Mesenchymal stem cell (in vitro differentiated cells and primary cell): ENCODE data around the gene TM7SF3.

Source experiments
- DNase-seq: peaks from one replicate; pipeline ENCODE4 v3.0.0-alpha.2; 2013
- H2AFZ ChIP-seq: one replicate; pipeline ENCODE4 v1.6.1; 2013; ENCODE audit warnings: low read depth, mild to moderate bottlenecking, control low read depth, inconsistent platforms, low read length, moderate library complexity
- H2AK5ac ChIP-seq: 2 replicates; pipeline ENCODE4 v1.6.1; 2013; ENCODE audit warnings: low read length, moderate library complexity, mild to moderate bottlenecking, inconsistent platforms; ENCODE audit not compliant: severe bottlenecking
- H2BK120ac ChIP-seq: one replicate; pipeline ENCODE4 v1.6.1; 2013; ENCODE audit warnings: low read depth, mild to moderate bottlenecking, inconsistent platforms, low read length, moderate library complexity
- H2BK12ac ChIP-seq, 2 experiments: one replicate each; pipeline ENCODE4 v1.6.1; 2013; ENCODE audit warnings: inconsistent platforms in 2 of 2, low read length in 2 of 2, mild to moderate bottlenecking in 2 of 2, moderate library complexity in 2 of 2, control low read depth in 1 of 2
- H2BK15ac ChIP-seq: one replicate; pipeline ENCODE4 v1.6.1; 2013; ENCODE audit warnings: mild to moderate bottlenecking, low read depth, inconsistent platforms; ENCODE audit not compliant: poor library complexity, severe bottlenecking
- H2BK5ac ChIP-seq: 2 replicates; pipeline ENCODE4 v1.6.1; 2013; ENCODE audit warnings: low read depth, mild to moderate bottlenecking, low read length, control low read depth, inconsistent platforms; ENCODE audit not compliant: poor library complexity, severe bottlenecking
- H3K14ac ChIP-seq, 2 experiments: one replicate each; pipeline ENCODE4 v1.6.1; 2013; ENCODE audit warnings: inconsistent platforms in 2 of 2, low read length in 2 of 2, control low read depth in 1 of 2, mild to moderate bottlenecking in 1 of 2, moderate library complexity in 1 of 2
- H3K18ac ChIP-seq, 2 experiments: one replicate each; pipeline ENCODE4 v1.6.1; 2013; ENCODE audit warnings: inconsistent platforms in 2 of 2, low read length in 2 of 2, control low read depth in 1 of 2, low read depth in 1 of 2, mild to moderate bottlenecking in 1 of 2
- H3K23ac ChIP-seq, 2 experiments: one replicate each; pipeline ENCODE4 v1.6.1; 2013; ENCODE audit warnings: inconsistent platforms in 2 of 2, low read length in 2 of 2, mild to moderate bottlenecking in 2 of 2, moderate library complexity in 2 of 2, control low read depth in 1 of 2
- H3K27ac ChIP-seq: 2 replicates; pipeline ENCODE4 v1.5.1; 2013; ENCODE audit warnings: mild to moderate bottlenecking, moderate library complexity, low read length, control low read depth, inconsistent platforms; ENCODE audit not compliant: poor library complexity, severe bottlenecking
- H3K27me3 ChIP-seq, 2 experiments: 2 replicates each; pipeline versions ENCODE4 v1.6.1 to v1.7.0; 2013; ENCODE audit warnings: low read length in 2 of 2, mild to moderate bottlenecking in 2 of 2, moderate library complexity in 2 of 2, control low read depth in 1 of 2, inconsistent platforms in 1 of 2; ENCODE audit not compliant: control insufficient read depth in 1 of 2, insufficient read depth in 1 of 2
- H3K36me3 ChIP-seq, 2 experiments: 2 replicates each; pipeline versions ENCODE4 v1.6.1 to v1.7.0; 2013; ENCODE audit warnings: low read length in 2 of 2, control low read depth in 1 of 2, inconsistent platforms in 1 of 2, low read depth in 1 of 2, mild to moderate bottlenecking in 1 of 2; ENCODE audit not compliant: insufficient read depth in 2 of 2, control insufficient read depth in 1 of 2
- H3K4ac ChIP-seq, 2 experiments: one replicate each; pipeline ENCODE4 v1.6.1; 2013; ENCODE audit warnings: inconsistent platforms in 2 of 2, low read length in 2 of 2, mild to moderate bottlenecking in 2 of 2, moderate library complexity in 2 of 2, control low read depth in 1 of 2, low read depth in 1 of 2
- H3K4me1 ChIP-seq: 2 replicates; pipeline ENCODE4 v1.6.1; 2013; ENCODE audit warnings: low read depth, low read length, control low read depth; ENCODE audit not compliant: control insufficient read depth, insufficient read depth
- H3K4me2 ChIP-seq: 2 replicates; pipeline ENCODE4 v1.6.1; 2013; ENCODE audit warnings: low read length, mild to moderate bottlenecking, inconsistent platforms; ENCODE audit not compliant: poor library complexity, severe bottlenecking
- H3K4me3 ChIP-seq, 2 experiments: 2 replicates each; pipeline versions ENCODE4 v1.5.1 to v1.7.0; 2013; ENCODE audit warnings: low read length in 2 of 2, mild to moderate bottlenecking in 2 of 2, control low read depth in 1 of 2, low read depth in 1 of 2; ENCODE audit not compliant: insufficient read depth in 1 of 2
- H3K79me1 ChIP-seq: replicated peaks from 2 replicates; pipeline ENCODE4 v1.6.1; 2013; ENCODE audit warnings: mild to moderate bottlenecking, control low read depth, low read length, inconsistent platforms; ENCODE audit not compliant: poor library complexity, severe bottlenecking
- H3K9ac ChIP-seq: 2 replicates; pipeline ENCODE4 v1.7.0; 2013; ENCODE audit warnings: mild to moderate bottlenecking, low read length, moderate library complexity
- H3K9me3 ChIP-seq: 2 replicates; pipeline ENCODE4 v1.7.0; 2013; ENCODE audit warnings: mild to moderate bottlenecking, low read length; ENCODE audit not compliant: control insufficient read depth
- H4K8ac ChIP-seq: one replicate; pipeline ENCODE4 v1.6.1; 2013; ENCODE audit warnings: inconsistent platforms, mild to moderate bottlenecking, low read length, moderate library complexity
- H4K91ac ChIP-seq: one replicate; pipeline ENCODE4 v1.6.1; 2013; ENCODE audit warnings: mild to moderate bottlenecking, low read length, inconsistent platforms
- WGBS: methylation state at CpG from one replicate; pipeline ENCODE4 v1.1.7; 2013; ENCODE audit warnings: mixed read lengths; 5-methylcytosine and 5-hydroxymethylcytosine counted together

The TM7SF3 gene

DNA sequence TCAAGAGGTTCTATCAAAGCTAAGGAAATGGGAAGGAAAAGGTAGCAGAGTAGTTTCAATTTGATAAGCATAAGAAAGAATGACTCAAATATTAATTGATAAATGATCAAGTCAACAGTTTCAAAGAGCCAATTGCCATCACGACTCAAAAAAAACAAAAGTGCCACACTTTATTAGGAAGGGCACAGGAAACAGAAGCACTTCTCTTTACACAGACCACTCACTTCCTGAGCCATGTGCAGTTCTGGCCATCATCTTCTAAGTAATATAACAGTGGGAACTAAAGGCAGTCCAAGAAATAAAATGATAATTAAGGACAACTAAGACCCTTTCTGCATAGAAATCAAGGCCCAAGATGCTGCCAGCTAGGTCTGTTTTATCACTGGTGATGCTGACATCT is 13.2 kb downstream of the TM7SF3 start:
- Histone ChIP-seq H3K36me3 (peaks cover 3 to 35% of the 10 kb centered on the region in 2 experiments), H3K27ac (no peak overlapping the region), H3K18ac (no peak overlapping the region), H2AFZ (no peak overlapping the region), H3K79me1 (peaks cover 31% of the 10 kb centered on the region), H3K4me1 (peaks cover 1% of the 10 kb centered on the region), H2AK5ac (no peak overlapping the region), H2BK5ac (no peak overlapping the region), H3K4me2 (no peak overlapping the region), H3K23ac (no peak overlapping the region), H4K8ac (no peak overlapping the region), H2BK120ac (no peak overlapping the region), H3K9ac (no peak overlapping the region), H3K14ac (no peak overlapping the region), H4K91ac (no peak overlapping the region), H3K4ac (no peak overlapping the region), H2BK12ac (no peak overlapping the region), H3K9me3 (no peaks in the 10 kb centered on the region), H3K27me3 (no peaks in the 10 kb centered on the region), H3K4me3 (no peak overlapping the region), H2BK15ac (no peak overlapping the region)
- WGBS = 44% methylated on average over 1 of the region's 1 CpG
- no peak for DNase-seq

DNA sequence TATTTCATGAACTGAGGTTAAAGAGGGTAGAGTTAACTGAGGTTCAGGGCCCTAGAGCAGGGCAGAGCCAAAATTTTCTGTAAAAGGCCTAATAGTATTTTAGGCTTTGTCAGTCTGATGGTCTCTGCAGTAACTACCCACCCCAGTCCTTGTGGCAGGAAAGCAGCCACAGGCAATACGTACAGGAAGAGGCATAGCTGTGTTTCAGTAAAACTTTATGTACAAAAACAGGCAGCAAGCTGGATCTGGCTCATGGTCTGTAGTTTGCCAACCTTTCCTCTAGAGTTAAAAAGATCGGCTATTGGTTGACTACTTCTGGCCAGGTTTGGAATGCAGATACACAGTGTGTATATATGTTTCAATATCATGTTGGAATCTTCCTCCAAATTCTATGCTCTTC is 17.2 kb downstream of the TM7SF3 start:
- peaks cover 9 to 53% of the 10 kb centered on the region in 2 experiments for H3K36me3 ChIP-seq
- no peaks in the 10 kb centered on the region for H3K27me3 ChIP-seq
- H4K8ac ChIP-seq = no peak overlapping the region
- H3K4me2 ChIP-seq = no peak overlapping the region
- H3K4me3 ChIP-seq = no peak overlapping the region
- no peak overlapping the region for H2BK5ac ChIP-seq
- no peaks in the 10 kb centered on the region for H3K9me3 ChIP-seq
- H2BK120ac ChIP-seq = no peak overlapping the region
- H2AK5ac ChIP-seq = no peak overlapping the region
- no peaks in the 10 kb centered on the region for H3K4me1 ChIP-seq
- H3K4ac ChIP-seq = no peak overlapping the region
- H3K27ac ChIP-seq = no peak overlapping the region
- H4K91ac ChIP-seq = no peak overlapping the region
- H3K9ac ChIP-seq = no peak overlapping the region
- H2AFZ ChIP-seq = no peak overlapping the region
- WGBS = 88% methylated on average over 1 of the region's 2 CpGs
- H2BK12ac ChIP-seq = no peak overlapping the region
- H3K23ac ChIP-seq = no peak overlapping the region
- H3K14ac ChIP-seq = no peak overlapping the region
- H3K79me1 ChIP-seq = peaks cover 25% of the 10 kb centered on the region
- no peak for DNase-seq
- no peak overlapping the region for H2BK15ac ChIP-seq
- H3K18ac ChIP-seq = no peak overlapping the region

- H2BK15ac ChIP-seq = no peak overlapping the region
- H4K91ac ChIP-seq = no peak overlapping the region
- no peaks in the 10 kb centered on the region for H3K4me1 ChIP-seq
- H3K4ac ChIP-seq = no peak overlapping the region
- no peak overlapping the region for H3K18ac ChIP-seq
- no peak overlapping the region for H3K14ac ChIP-seq
- H2AK5ac ChIP-seq = no peak overlapping the region
- H4K8ac ChIP-seq = no peak overlapping the region
- H3K23ac ChIP-seq = no peak overlapping the region
- no peaks in the 10 kb centered on the region for H3K9me3 ChIP-seq
- 89% methylated on average over 2 of the region's 2 CpGs for WGBS
- H3K27ac ChIP-seq = no peak overlapping the region
- H3K36me3 ChIP-seq = peaks cover 9 to 52% of the 10 kb centered on the region in 2 experiments
- H3K9ac ChIP-seq = no peak overlapping the region
- no peak overlapping the region for H2AFZ ChIP-seq
- no peak overlapping the region for H2BK12ac ChIP-seq
- no peak for DNase-seq
- peaks cover 19% of the 10 kb centered on the region for H3K79me1 ChIP-seq
- no peak overlapping the region for H2BK5ac ChIP-seq
- H3K27me3 ChIP-seq = no peaks in the 10 kb centered on the region
- no peak overlapping the region for H2BK120ac ChIP-seq
- H3K4me2 ChIP-seq = no peak overlapping the region
- no peak overlapping the region for H3K4me3 ChIP-seq
Observed at GRCh38 chr12:26995706-26996105, 18.5 kb downstream of the TM7SF3 start.

- no peak overlapping the region for H3K4ac ChIP-seq
- H2BK120ac ChIP-seq = no peak overlapping the region
- H3K4me1 ChIP-seq = no peaks in the 10 kb centered on the region
- H2BK5ac ChIP-seq = no peak overlapping the region
- H3K27me3 ChIP-seq = no peaks in the 10 kb centered on the region
- no peak overlapping the region for H3K18ac ChIP-seq
- H3K4me3 ChIP-seq = no peak overlapping the region
- H3K79me1 ChIP-seq = peaks cover 14% of the 10 kb centered on the region
- H3K9ac ChIP-seq = no peak overlapping the region
- H2BK15ac ChIP-seq = no peak overlapping the region
- no peak overlapping the region for H2BK12ac ChIP-seq
- H4K91ac ChIP-seq = no peak overlapping the region
- no peak overlapping the region for H3K27ac ChIP-seq
- no peak overlapping the region for H2AFZ ChIP-seq
- WGBS = 100% methylated on average over 1 of the region's 1 CpG
- peaks cover 12 to 64% of the 10 kb centered on the region in 2 experiments for H3K36me3 ChIP-seq
- no peak overlapping the region for H3K4me2 ChIP-seq
- no peak overlapping the region for H4K8ac ChIP-seq
- no peak for DNase-seq
- no peak overlapping the region for H3K14ac ChIP-seq
- no peak overlapping the region for H3K23ac ChIP-seq
- no peak overlapping the region for H2AK5ac ChIP-seq
- no peaks in the 10 kb centered on the region for H3K9me3 ChIP-seq
Observed at GRCh38 chr12:26994109-26994508, 20.1 kb downstream of the TM7SF3 start.
